GM21825 (cell line): ENCODE measurements around the gene MCL1.
"Not testable (repeated sequence)": the region's sequence is repeated elsewhere in the genome, so short reads cannot be mapped to it uniquely, and the experiment has no call there.

ENCODE experiments used
- ATAC-seq: cut with Tn5 transposase; IDR thresholded peaks from one replicate; pipeline ENCODE4 v1.9.1; 2021; ENCODE audit warnings: mild to moderate bottlenecking, moderate library complexity; ENCODE audit not compliant: unreplicated experiment

The MCL1 gene

GRCh38 chr1:150579110-150579944, at the start of gene MCL1:
MCL1 (minus strand) TSS chr1:150579610; CDS start chr1:150579530, 80 bp downstream.
- ATAC-seq: peak; percentile 90

- ATAC-seq: no peak
Measured at GRCh38 chr1:150628766-150629114, 49.3 kb upstream of the MCL1 start.

GRCh38 chr1:150627826-150628410, 48.5 kb upstream of the MCL1 start:
- no peak for ATAC-seq

DNA sequence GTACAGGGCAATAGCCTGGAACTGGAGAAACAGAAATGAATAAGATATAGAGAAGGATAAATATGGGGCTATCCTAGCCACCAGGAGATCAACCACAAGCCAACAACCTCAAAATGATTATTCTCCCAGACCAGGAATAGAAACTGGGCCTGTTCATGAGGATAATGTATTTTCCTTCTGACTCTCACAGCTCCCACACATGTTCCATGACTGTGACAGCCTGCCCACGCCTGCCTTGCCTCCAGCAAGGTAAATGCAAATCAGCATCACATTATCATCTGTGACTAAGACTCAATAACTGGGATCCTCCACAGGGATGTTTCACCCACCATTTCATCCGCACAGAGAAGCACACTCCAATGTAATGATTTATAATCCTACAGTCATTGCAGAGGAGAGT, 46.7 kb upstream of the MCL1 start:
- no peak for ATAC-seq

GRCh38 chr1:150624546-150624945, 45.1 kb upstream of the MCL1 start:
- not testable (repeated sequence) for ATAC-seq

DNA sequence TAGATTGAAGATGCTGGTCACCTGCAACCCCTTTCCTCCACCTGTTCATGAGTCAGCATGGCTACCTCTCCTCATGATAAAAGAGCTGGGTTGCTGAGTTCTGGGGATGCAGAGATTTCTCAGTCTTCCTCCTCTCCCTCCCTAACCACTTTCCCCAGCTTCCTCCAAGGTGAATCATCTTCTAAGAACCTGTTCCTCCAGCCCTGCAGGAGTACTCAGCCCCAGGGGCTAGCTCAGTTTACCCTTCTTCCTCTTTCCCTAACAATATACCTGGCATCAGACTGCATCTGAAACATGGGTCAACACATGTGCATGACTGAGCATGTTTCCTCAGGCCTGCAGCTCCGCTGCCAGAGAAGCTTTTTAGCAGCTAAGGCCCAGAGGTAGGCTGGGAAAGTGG, 44.7 kb upstream of the MCL1 start:
- ATAC-seq: not testable (repeated sequence)

DNA sequence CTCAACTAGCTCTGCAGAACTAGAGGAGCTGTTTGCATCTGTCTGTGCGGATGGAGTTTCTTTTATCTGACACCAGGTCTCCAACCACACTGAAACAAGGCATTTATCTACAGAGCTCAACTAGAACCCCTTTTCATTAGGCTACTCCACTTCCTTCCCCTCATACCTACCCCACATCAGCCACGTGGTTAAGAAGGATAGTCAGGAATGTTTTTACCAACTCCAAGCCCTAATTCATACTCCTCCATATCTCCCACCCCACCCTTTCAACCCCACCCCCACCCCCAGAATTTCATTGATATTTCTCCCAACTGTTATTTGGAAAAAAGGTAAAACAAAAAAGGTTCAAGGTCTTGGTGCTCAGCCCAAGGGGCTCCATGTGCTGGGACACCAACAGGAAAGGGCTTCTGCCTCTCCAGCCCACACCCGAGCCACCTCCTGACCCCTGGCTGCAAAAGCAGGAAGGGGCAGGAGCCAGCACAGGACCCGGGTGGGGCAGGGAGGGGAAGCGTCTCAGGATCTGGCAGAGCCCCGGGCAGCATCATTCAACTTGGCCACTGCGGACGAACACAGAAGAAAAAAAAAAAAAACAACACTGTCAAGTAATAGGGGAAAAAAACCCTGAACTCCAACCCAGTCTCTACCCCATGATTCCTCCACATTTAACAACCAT, 43.0 kb upstream of the MCL1 start:
- no peak for ATAC-seq

- no peak for ATAC-seq
Measured at GRCh38 chr1:150621497-150622302, 42.3 kb upstream of the MCL1 start.

DNA sequence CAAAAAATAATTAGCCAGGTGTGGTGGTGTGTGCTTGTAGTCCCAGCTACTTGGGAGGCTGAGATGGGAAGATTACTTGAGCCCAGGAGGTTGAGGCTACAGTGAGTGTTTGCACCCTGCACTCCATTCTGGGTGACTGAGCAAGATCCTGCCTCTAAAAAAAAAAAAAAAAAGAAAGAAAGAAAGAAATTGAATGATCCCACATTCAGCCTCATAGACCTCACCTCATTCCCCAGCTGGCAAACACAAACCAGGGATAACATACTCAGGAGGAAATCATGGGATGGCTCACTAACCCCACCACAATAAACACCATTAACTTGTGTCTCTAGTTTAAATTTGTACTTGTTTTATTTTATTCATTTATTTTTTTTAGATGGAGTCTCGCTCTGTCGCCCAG, 41.5 kb upstream of the MCL1 start:
- ATAC-seq: no peak

- no peak for ATAC-seq
Measured at GRCh38 chr1:150619576-150620509, 40.4 kb upstream of the MCL1 start.

GRCh38 chr1:150615346-150616201, 36.2 kb upstream of the MCL1 start:
- no peak for ATAC-seq

DNA sequence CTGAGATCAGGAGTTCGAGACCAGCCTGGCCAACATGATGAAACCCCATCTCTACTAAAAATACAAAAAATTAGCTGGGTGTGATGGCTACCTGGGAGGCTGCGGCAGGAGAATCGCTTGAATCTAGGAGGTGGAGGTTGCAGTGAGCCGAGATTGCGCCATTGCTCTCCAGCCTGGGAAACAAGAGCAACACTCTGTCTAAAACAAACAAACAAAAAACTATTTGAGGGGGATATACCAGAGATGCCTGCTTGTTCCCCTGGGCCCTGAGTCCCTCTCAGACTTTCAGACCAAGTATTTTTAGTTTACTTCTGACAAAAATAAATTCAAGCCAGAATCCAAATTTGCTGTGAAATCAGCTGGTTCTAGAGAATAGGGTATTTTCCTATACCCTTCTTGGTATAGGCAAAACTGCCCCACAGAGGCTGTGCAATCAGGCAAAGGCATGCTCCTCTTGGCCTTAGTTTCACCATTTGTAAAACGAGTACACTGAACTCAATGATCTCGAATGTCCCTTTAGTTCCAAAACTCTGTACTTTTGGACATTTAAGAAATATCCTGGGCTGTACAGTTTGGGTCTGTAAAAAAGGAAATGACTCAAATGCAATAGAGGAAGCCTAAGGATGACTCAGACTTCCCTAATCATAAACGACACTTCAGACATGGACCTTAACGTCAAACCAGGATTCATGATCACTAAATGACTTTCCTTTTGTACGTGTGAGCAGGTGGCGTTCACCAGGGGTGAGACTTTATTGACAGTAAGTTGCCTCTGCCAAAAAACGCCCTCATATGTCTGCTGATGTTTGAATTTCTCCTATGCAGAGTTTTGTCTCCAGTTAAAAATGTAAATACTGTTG, 33.9 kb upstream of the MCL1 start:
- ATAC-seq: peak; percentile 53

GRCh38 chr1:150612014-150612345, 32.6 kb upstream of the MCL1 start:
- ATAC-seq: no peak

GRCh38 chr1:150610576-150610975, 31.2 kb upstream of the MCL1 start:
- no peak for ATAC-seq

DNA sequence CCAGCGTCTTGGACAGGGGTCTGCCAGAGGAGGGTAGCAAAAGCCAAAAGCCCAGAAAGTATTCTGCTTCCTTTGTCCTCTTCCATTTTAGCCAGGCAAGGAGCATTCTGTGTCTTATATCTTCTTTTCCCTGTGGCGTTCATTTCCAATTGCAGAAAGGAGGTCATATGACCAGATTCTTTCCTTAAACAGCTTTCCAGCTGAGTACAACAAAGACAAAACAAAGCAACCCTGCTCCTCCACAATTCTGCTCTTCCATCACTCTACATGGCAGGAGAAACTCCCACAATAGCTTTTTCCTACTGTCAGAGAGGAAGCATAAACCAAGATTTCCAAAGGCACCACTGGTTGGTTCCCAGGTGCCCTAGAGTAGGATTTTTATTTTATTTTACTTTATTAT, 30.3 kb upstream of the MCL1 start:
- no peak for ATAC-seq

- no peak for ATAC-seq
Measured at GRCh38 chr1:150606463-150607142, 27.2 kb upstream of the MCL1 start.

- not testable (repeated sequence) for ATAC-seq
Measured at GRCh38 chr1:150605451-150605731, 26.0 kb upstream of the MCL1 start.

DNA sequence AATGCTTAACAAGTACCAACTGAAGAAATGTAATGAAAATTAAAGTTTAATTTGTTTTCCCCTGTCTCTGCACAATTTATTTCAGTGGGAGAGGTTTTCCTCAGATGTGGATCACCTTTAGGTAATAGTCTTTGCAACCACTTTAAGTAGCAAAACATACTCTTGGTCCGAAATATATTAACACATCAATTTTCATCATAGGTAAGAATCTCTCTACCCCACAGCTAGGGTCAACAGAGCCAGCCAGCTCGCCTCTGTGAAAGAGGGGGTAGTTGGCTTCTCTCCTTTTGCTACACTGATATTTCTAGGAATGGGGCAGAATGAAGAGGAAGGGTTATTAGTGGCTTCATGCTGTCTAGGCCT, 24.8 kb upstream of the MCL1 start:
- no peak for ATAC-seq
